ENCODE measurements around the gene FLRT1.

Gene FLRT1

DNA sequence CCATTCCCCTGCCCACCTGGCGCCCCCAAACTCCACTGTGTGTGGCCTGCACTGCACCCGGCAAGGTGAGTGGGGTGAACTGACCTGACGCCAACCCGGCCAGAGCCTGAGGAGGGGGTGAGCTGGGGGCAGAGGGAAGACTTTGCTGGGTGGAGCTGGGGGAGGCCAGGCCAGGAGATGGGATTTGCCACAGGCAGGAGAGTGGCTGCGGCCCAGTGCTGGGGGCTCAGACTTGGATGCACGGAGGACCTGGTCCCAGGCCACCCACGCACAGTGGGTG lies 17.8 kb upstream of the FLRT1 start:
- no peak for DNase-seq (ENCODE audit: low spot score)
- in situ Hi-C loops (cut with MboI; ENCODE audit: low pct_unique_long_range_greater_than_20kb, low sequenced_read_pairs, unreplicated experiment) = no loop called here
- TF ChIP-seq, protein P1, sequence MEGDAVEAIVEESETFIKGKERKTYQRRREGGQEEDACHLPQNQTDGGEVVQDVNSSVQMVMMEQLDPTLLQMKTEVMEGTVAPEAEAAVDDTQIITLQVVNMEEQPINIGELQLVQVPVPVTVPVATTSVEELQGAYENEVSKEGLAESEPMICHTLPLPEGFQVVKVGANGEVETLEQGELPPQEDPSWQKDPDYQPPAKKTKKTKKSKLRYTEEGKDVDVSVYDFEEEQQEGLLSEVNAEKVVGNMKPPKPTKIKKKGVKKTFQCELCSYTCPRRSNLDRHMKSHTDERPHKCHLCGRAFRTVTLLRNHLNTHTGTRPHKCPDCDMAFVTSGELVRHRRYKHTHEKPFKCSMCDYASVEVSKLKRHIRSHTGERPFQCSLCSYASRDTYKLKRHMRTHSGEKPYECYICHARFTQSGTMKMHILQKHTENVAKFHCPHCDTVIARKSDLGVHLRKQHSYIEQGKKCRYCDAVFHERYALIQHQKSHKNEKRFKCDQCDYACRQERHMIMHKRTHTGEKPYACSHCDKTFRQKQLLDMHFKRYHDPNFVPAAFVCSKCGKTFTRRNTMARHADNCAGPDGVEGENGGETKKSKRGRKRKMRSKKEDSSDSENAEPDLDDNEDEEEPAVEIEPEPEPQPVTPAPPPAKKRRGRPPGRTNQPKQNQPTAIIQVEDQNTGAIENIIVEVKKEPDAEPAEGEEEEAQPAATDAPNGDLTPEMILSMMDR (IDR thresholded peaks at IDR 0.05; ENCODE audit: extremely low read depth, insufficient read depth, missing control alignments) = no peak

DNA sequence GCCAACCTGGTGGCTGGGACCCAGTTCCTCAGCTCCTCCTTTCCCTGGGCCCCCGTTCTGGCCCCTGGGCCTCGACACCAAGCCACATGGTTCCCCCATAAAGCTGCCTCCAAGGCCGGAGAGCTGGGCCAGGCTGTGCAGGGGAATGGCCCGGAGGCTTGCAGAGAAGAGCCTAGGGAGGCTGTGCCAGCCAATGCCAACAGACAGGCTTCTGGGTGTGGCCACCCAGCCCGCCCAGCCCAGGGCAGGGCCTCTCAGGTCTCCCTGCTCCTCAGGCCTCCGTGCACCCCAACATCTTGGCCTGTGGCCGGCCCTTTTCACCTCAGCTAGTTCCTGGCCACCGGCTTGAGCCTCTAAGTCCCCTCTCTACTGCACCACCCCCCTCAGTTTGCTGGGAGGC lies 17.4 kb upstream of the FLRT1 start:
- DNase-seq (ENCODE audit: low spot score) = no peak
- TF ChIP-seq, protein P1 (IDR thresholded peaks at IDR 0.05; ENCODE audit: extremely low read depth, insufficient read depth, missing control alignments) = no peak
- in situ Hi-C loops (cut with MboI; ENCODE audit: low pct_unique_long_range_greater_than_20kb, low sequenced_read_pairs, unreplicated experiment) = no loop called here

DNA sequence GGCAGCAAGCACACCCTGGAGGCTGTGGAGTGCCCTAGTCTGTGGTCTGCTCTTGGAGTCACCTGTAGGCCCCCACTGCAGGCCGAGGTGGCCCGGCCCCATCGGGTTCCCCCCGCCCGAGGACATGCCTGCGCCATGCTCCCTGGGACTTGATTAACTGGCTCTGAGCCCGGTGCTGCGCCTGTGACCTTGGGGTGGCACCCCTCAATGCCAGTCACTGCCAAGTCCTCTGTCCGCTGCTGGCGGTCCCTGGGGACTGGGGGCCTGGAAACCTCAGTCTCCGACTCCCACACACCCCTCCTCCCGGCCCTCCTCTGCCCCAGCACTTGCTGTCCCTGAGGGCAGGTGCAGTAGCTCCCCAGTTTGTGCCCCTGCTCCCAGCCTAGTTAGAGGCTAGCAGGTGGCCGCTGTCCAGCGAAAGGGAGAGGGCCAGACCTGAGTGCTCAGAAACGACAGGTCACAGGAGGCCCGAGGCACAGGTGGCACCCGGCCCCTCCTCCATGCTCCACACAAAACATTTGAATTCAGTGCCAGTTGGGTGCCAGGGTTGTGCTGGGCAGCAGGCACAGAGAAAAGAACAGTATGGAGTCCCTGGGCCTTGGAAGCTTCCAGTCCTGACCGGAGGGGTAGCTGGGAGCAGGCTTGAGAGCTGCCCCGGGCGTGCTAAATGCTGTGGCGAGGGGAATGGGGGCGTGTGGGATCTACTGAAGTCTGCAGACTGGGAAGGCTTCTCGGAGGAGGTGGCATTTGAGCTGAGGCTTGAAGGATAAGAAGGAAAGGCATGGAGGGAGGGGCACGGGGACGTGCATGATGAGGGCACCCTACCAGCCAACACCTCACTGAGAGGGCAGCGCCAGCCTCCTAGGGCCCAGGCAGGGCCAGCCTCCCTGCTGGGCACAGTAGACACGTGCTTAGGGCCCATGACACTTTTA lies 16.4 kb upstream of the FLRT1 start:
- TF ChIP-seq, protein P1 (IDR thresholded peaks at IDR 0.05; ENCODE audit: extremely low read depth, insufficient read depth, missing control alignments) = no peak
- no peak for DNase-seq (ENCODE audit: low spot score)
- in situ Hi-C loops (cut with MboI; ENCODE audit: low pct_unique_long_range_greater_than_20kb, low sequenced_read_pairs, unreplicated experiment) = no loop called here

DNA sequence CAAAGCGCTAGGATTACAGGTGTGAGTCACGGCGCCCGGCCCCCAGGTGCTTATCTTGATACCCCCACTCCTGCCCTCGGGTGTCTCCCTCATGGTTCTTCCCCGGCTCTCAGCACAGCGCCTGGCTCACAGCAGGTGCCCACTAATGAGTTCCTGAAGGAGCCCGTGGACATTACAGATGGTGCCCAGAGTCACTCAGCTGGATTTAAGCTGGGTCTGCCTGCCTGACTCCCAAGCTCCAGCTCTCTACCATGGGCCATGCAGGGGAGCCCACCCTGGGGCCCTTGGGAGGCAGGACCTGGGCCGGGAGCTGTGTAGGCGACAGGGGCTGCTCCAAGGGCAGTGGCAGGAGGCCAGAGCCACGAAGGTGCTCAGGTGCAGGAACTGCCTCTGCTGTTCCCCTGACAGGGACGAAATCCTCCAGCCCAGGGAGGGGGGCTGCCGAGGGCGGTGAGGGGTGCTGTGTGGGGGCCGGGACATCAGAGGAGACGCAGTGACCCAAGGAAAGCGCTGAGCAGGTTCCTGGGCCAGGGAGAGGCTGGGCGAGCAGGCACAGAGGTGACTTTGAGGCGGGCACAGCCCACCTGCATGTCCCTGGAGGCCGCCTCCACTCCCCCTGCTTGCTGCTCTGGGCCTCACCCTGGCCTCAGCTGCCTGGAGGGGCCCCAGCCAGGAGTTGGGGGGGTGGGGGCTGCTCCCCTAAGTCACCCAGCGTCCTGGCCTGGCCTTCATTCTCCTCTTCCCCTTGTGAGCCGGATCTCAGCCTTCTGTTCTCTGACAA lies 14.6 kb upstream of the FLRT1 start:
- no peak for DNase-seq (ENCODE audit: low spot score)
- TF ChIP-seq, protein P1 (IDR thresholded peaks at IDR 0.05; ENCODE audit: extremely low read depth, insufficient read depth, missing control alignments) = no peak
- in situ Hi-C loops (cut with MboI; ENCODE audit: low pct_unique_long_range_greater_than_20kb, low sequenced_read_pairs, unreplicated experiment) = no loop called here

DNA sequence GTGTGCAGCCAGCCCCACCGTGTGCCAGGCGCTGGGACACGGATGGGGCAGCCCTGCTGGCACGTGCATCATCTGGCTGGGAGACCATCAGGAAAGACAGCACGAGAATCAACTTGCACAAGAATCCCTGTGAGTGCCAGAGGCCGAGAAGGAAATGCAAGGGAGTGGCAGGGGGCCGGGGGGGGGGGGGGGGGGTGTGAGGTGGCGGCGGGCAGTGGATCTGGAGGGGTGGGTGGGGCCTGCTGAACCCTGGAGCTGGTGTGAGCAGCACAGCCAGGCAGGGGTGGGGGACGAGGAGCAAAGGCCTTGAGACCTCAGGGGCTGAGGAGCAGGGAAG lies 14.0 kb upstream of the FLRT1 start:
- TF ChIP-seq, protein P1 (IDR thresholded peaks at IDR 0.05; ENCODE audit: extremely low read depth, insufficient read depth, missing control alignments) = no peak
- DNase-seq (ENCODE audit: low spot score) = no peak
- in situ Hi-C loops (cut with MboI; ENCODE audit: low pct_unique_long_range_greater_than_20kb, low sequenced_read_pairs, unreplicated experiment) = no loop called here

DNA sequence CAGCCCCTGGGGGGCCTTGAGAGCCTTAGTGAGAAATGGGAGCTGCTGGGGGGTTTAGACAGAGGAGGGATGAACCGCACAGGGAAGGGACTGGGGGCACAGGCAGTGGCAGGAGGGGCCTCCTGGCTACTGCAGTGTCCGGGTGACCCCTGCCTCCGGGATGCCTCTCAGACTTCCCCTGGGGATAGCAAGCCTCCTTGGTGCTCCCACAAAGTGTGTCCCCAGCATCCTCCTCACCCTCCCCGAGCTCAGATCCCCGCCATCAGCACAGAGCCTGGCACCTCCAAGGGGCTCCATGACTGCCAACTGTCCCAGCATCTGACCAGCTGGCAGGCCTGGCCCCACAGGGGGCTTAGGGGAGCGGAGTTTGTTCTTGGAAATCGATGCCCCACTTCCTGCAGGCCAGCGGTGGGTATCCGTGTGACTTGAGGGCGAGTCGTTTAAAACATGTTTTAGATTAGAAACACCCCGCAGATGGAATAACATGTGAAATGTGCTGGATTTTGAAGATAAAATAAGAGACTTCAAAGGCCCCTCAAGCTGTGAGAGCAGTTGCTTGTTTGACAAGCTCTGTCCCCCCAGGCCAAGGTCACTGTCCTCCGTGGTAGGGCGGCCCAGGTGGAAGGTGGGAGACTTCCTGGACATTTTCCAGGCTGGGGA lies 13.5 kb upstream of the FLRT1 start:
- no peak for DNase-seq (ENCODE audit: low spot score)
- in situ Hi-C loops (cut with MboI; ENCODE audit: low pct_unique_long_range_greater_than_20kb, low sequenced_read_pairs, unreplicated experiment) = no loop called here
- TF ChIP-seq, protein P1 (IDR thresholded peaks at IDR 0.05; ENCODE audit: extremely low read depth, insufficient read depth, missing control alignments) = no peak

All from GM13977 (cell line).